HG03103 (cell line): ENCODE data around the gene NAIF1.

Experiments
- ATAC-seq: cut with Tn5 transposase; IDR thresholded peaks from one replicate; pipeline ENCODE4 v1.9.1; 2021; ENCODE audit warnings: low read depth; ENCODE audit not compliant: unreplicated experiment

Gene NAIF1

GRCh38 chr9:128102861-128103588 is 35.9 kb upstream of the NAIF1 start:
- no peak for ATAC-seq

DNA sequence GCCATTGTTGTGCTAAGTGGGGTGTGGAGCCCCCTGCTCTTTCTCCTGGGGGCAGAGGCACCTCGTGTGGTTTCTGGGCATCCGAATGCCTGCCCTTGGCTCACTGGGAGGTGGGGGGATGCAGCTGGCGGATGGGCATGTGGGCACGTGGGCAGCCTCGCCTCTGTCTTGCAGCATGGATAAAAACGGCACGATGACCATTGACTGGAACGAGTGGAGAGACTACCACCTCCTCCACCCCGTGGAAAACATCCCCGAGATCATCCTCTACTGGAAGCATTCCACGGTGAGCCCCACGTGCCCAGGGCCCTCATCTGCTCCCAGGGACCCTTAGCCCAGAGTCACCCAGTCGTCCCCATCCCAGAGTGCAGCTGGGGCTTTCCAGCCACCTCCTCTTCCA is 35.1 kb upstream of the NAIF1 start:
- ATAC-seq, result no peak

DNA sequence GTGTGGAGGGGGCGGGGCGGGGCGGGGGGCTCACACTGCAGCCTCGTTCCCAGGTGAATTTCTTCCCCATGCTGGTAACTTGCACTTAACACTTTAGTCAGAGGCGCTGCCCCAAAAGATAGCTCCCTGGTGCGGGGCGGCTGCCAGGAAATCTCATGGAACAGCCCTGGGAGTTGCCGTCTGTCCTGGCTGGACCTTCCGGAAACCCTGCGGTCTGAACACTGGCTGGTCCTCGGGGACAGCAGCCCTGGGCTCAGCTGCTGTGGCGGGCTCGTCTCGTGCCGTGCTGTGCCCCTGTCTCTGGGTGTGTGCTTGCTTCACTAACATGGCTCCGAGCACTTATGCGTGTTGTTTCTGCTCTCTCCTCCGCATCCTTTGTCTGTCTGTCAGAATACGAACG is 34.6 kb upstream of the NAIF1 start:
- no peak for ATAC-seq

- ATAC-seq, result no peak
Observed at GRCh38 chr9:128101231-128101661, 34.1 kb upstream of the NAIF1 start.

- ATAC-seq, result no peak
Observed at GRCh38 chr9:128100581-128100980, 33.5 kb upstream of the NAIF1 start.

DNA sequence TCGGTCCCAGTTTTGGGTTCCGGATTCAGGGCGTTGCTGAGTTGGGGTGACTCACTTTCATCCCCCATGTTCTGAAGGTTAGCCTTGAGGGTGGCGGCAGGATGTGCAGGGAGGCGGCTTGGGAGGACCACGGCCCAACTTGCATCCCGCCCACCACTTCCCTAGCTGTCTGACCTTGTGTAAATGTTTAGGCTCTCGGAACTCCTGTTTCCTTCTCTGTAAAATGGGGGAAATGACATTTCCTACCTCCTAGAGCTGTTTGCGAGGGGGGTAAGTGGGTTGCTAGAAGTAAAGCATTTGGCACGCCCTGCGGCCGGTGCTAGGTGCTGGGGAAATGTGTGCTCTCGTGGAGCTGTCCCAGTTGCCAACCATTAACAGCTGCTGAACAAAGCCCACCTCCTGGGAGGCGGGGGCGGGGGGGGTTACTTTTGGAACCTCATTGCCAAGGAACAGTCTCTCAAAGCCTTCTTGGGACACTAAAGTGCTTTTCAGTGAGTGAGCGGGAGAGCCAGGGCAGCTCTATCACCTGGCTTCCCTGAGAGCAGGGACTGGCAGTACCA is 32.9 kb upstream of the NAIF1 start:
- ATAC-seq, result no peak

DNA sequence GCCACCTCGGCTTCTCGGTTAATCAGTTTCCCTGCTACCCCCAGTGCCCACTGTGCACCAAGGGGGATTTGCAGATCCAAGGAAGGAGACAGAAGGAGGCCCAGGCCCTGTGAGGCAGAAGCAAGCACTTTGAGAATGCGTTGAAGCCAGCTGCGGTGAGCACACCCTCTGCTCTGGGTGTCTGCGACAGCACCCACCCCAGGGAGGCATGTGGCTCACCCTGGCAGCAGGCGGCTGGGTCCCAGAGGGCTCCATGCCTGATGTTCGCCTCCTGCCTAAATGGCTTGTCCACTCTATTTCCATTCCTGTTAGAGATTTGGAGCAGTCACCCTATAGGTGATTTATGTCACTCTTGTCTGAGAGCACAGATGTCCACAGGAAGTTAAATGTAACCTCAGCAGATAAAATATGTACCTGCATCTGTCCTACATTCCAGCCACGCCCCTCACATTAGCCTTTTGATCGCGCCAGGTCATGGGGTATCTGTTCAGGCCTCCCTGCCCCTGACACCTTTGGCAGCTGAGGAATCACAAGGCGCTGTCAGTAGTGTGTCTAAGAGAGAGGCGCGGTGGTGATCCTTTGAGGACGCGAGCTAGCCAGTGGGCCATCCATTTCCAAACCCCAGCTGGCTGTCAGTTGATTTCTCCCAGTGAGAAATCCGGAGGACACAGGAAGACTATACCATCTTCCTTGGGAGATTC is 32.3 kb upstream of the NAIF1 start:
- ATAC-seq, result no peak

- ATAC-seq, result no peak
Observed at GRCh38 chr9:128098297-128099230, 31.4 kb upstream of the NAIF1 start.

DNA sequence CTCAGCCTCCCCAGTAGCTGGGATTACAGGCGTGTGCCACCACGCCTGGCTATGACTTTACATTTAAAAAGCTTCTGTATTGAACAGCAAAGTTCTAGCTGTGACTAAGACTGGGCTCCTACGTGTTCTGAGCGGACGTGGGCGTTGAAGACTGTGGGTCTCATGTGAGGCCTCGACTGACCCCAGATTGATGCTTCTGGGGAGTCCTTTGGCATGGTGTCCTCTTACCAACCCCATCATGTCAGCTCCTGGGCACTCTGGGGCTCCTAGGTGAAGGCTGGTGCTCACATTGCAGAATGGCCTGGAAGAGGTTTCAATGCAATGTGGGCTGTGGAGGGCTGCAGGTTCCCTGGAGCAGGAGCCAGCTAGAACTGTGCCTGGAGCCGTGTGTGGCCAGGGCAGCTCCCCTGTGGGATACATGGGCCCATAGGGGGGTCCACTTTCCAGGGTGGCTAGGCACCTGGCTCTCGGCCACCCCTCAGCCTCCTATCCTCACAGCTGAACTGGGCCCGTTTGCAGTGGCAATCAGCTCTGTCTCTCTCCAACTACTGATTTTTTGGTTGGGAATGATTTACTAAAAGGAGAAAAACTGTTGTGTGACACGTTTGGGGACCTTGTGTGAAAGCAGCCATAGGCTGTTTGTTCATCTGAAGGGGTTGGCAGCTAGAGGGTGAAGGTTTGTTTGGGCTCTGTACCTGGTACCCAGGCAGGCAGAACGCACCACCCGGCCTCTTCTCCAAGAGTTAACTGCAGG is 30.6 kb upstream of the NAIF1 start:
- ATAC-seq, result no peak

DNA sequence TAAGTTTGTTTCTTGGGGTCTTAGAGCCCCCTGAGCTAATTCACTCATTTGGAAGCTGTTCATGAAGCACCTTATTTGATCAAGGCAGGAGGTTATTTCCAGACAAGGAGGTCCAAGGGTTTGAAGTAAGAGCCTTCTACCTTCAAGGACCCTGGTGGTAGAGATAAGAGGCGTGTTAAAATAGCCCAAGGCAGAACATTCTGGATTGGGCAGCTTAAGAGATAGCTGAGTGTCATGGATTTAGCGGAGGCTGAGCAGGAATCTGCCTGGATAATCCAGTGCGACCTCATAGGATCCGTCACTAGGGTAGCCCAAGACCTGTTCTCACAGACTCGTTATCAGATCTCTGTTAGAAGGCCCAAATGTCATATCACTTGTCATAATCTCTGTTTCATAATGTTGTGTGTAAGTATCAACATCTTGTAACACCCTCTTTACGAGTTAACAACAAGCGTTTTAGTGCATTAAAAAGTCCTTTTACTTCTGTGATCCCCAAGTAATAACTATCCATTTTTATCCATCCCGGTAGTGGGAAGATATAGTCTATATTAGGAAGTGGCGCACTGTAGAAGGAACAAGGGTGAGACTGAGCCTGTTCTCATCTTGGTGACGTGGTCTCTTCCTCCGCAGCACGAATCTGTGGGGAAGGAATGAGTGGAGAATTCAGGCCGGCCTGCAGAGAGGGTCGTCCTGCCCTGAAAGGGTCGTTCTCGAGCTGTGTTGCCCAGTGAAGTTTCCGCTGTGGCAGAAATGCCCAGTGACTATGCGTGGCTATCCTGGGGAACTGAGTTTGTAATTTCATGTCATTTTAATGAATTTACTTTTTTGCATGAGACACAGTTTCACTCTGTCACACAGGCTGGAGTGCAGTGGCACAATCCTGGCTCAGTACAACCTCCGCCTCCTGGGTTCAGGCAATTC is 29.8 kb upstream of the NAIF1 start:
- no peak for ATAC-seq

GRCh38 chr9:128094950-128095544 is 27.9 kb upstream of the NAIF1 start:
- no peak for ATAC-seq

GRCh38 chr9:128094166-128094949 is 27.2 kb upstream of the NAIF1 start:
- ATAC-seq, result peak; percentile 92

GRCh38 chr9:128093011-128093410 is 25.9 kb upstream of the NAIF1 start:
- no peak for ATAC-seq

GRCh38 chr9:128092199-128092977 is 25.3 kb upstream of the NAIF1 start:
- ATAC-seq, result no peak

DNA sequence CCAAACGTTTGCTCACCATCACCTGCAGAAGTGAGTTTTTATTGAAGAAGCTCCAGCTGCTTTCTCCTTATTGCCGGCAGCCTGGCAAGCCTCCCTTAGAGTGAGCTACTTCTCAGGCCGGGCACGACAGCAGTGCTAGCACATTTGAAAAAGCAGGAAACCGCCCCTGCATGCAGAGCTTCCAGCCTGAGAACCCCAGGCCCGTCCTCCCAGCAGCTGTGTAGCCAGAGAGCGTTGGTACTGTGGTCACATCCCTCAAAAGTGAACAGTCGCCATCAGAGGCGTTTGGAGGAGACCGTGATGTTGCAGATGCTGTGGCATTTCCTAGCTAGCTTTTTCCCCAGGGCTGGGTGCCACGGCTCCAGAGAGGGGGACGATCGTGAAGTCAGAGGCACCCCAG is 24.5 kb upstream of the NAIF1 start:
- ATAC-seq, result no peak

GRCh38 chr9:128091144-128091543 is 24.0 kb upstream of the NAIF1 start:
- ATAC-seq, result no peak

DNA sequence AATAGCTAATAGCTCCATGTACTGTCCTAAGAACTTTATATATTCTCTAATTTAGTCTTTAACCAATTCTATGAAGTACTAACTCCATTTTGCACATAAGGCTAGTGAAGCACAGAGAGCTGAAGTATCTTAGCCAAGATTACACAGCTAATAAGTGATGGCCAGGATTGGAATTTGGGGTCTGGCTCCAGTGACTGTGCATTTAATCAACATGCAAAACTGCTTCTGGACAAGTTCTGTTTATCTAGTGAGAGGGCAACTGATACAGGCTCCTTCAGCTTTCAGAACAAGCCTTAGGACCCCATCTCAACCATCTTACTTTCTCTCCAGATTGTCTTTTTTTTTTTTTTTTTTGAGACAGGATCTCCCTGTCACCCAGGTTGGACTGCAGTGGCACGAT is 22.2 kb upstream of the NAIF1 start:
- no peak for ATAC-seq
